ENCODE measurements around the gene NTM. TPM values are rescaled to one million over a fixed set of nuclear protein-coding genes. Genes with fewer than 3 reads are reported as not detected.

The NTM gene
- total and polyA plus RNA-seq, 9 donors: 0.16 to 8.5 (median 0.55) TPM; not detected in 3

DNA sequence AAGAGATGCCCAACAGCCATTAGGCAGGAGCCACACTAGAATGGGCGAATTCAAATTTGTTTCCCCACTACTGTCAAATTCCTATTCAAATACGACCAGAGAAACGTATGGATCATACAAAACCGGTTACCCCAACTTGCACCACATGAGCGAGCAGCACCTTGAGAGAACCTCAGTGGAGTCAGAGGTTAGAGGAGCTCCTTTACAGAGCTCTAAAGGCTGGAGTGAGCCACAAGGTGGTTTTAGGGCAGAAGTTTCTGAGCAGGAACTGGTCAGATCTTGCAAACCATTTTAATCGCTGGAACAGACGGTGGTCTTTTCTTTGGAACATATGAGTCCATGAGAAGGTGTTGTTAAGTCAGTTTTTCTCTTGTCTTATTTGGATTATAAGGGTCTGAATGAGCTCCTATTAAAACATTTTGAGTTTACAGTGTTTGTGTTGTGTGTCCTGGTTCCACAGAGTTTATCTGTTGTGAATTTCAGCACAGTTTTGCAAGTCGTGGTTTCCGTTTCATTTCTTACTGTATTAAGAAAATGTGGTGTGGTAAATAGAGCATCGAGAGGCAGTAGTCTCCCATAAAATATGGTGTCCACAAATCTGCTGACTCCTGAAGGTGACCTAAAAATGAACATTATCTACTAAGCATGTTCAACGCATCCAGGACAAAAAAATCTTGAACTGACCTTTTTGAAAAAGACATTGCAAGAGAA is 471.7 kb downstream of the NTM start:
- DNase-seq: no peak
- H3K27ac ChIP-seq: no peak overlapping the region
- no peaks in the 10 kb centered on the region for H3K9me3 ChIP-seq
- no peak overlapping the region for H3K4me3 ChIP-seq
- no peaks in the 10 kb centered on the region for H3K4me1 ChIP-seq (ENCODE audit: insufficient read depth)
- 80 to 83% (median 81%) methylated on average over 11 of the region's 11 CpGs for WGBS, 3 donors
- H3K36me3 ChIP-seq: no peaks in the 10 kb centered on the region
- intact Hi-C loops (cut with DNase I): no loop called here
- no peaks in the 10 kb centered on the region for H3K27me3 ChIP-seq
- TF ChIP-seq POLR2A (IDR thresholded peaks at IDR 0.05) (no peak), EP300 (IDR thresholded peaks at IDR 0.05) (no peak)
- TF ChIP-seq, protein P1, sequence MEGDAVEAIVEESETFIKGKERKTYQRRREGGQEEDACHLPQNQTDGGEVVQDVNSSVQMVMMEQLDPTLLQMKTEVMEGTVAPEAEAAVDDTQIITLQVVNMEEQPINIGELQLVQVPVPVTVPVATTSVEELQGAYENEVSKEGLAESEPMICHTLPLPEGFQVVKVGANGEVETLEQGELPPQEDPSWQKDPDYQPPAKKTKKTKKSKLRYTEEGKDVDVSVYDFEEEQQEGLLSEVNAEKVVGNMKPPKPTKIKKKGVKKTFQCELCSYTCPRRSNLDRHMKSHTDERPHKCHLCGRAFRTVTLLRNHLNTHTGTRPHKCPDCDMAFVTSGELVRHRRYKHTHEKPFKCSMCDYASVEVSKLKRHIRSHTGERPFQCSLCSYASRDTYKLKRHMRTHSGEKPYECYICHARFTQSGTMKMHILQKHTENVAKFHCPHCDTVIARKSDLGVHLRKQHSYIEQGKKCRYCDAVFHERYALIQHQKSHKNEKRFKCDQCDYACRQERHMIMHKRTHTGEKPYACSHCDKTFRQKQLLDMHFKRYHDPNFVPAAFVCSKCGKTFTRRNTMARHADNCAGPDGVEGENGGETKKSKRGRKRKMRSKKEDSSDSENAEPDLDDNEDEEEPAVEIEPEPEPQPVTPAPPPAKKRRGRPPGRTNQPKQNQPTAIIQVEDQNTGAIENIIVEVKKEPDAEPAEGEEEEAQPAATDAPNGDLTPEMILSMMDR (IDR thresholded peaks at IDR 0.05): no peak

DNA sequence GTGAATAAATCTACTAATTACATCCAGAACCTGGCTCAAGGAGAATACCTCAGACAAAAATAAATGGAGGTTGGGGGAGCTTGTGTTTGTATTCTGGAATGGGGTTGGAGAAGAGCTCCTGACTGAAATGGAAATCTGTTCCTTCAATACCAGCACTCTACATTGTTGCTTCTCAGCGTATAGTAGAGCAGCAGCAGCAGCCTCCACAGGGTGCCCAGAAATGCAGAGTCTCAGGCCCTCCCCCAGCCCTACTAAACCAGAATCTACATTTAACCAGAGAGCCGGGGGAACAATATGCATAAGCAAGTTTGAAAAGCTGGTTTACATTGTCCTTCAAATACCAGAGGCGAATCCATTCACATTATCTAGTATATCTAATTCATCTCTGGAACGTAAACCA is 474.8 kb downstream of the NTM start:
- 71 to 74% (median 72%) methylated on average over 4 of the region's 4 CpGs for WGBS, 3 donors

DNA sequence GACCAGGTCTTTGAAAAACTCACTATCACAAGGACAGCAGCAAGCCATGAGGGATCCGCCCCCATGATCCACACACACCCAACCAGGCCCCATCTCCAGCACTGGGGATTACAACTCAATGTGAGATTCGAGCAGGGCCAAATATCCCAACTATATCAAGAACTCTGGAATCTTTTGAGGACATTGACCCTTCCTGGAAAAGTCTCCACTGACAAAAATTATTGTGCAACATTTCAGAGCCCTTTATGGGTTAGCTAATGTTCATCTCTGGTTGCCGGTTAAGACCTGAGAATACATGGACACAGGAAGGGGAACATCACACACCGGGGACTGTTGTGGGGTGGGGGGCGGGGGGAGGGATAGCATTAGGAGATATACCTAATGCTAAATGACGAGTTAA is 479.1 kb downstream of the NTM start:
- no peak overlapping the region for H3K27ac ChIP-seq
- DNase-seq: no peak
- WGBS, 3 donors: 75 to 87% (median 87%) methylated on average over 6 of the region's 6 CpGs
- TF ChIP-seq, protein P1 (IDR thresholded peaks at IDR 0.05): no peak
- no peak for TF ChIP-seq EP300 (IDR thresholded peaks at IDR 0.05)
- H3K36me3 ChIP-seq: no peaks in the 10 kb centered on the region
- intact Hi-C loops (cut with DNase I): no loop called here
- no peaks in the 10 kb centered on the region for H3K4me1 ChIP-seq (ENCODE audit: insufficient read depth)
- H3K27me3 ChIP-seq: no peaks in the 10 kb centered on the region
- H3K4me3 ChIP-seq: no peak overlapping the region
- H3K9me3 ChIP-seq: no peaks in the 10 kb centered on the region

More for the DNA sequence above, 474.8 kb downstream of the NTM start:
- Histone ChIP-seq H3K36me3 (no peaks in the 10 kb centered on the region), H3K4me3 (no peak overlapping the region), H3K27me3 (no peaks in the 10 kb centered on the region), H3K27ac (no peak overlapping the region), H3K9me3 (no peaks in the 10 kb centered on the region), H3K4me1 (ENCODE audit: insufficient read depth) (no peaks in the 10 kb centered on the region)
- intact Hi-C loops (cut with DNase I): no loop called here
- DNase-seq: no peak
- TF ChIP-seq, protein P1 (IDR thresholded peaks at IDR 0.05): no peak
- TF ChIP-seq EP300 (IDR thresholded peaks at IDR 0.05) (no peak), POLR2A (IDR thresholded peaks at IDR 0.05) (no peak)

DNA sequence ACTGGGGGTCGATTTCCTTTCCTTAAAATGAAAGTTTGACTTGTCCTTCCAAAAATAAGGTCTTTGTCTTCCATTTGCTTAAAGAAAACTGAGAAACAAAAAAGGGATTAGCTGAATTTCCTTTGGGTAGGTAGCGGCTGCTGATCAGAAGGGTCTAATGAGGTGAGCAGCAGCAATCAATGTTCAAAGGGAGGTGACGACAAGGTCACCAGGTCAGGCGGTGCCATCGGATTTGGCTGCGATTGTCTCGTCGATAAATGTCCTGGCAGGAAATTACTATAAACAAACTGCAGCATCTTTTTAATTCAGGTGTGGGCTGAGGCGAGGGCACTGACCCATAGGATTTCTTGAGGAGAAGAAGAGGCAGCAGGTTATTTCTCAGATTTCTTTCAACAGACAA is 480.1 kb downstream of the NTM start:
- Histone ChIP-seq H3K27ac (no peak overlapping the region), H3K27me3 (no peaks in the 10 kb centered on the region), H3K4me3 (no peak overlapping the region), H3K36me3 (no peaks in the 10 kb centered on the region), H3K9me3 (no peaks in the 10 kb centered on the region), H3K4me1 (ENCODE audit: insufficient read depth) (no peaks in the 10 kb centered on the region)
- 74 to 86% (median 84%) methylated on average over 9 of the region's 9 CpGs for WGBS, 3 donors
- intact Hi-C loops (cut with DNase I): no loop called here
- DNase-seq: no peak
- TF ChIP-seq POLR2A (IDR thresholded peaks at IDR 0.05): no peak
- TF ChIP-seq EP300 (IDR thresholded peaks at IDR 0.05): no peak
- TF ChIP-seq, protein P1 (IDR thresholded peaks at IDR 0.05): no peak
